A549 (cell line): ENCODE measurements around the gene NDUFS2. TPM values are rescaled to one million over a fixed set of nuclear protein-coding genes. Genes with fewer than 3 reads are reported as not detected.

Experiments
- ATAC-seq, 2 experiments: fragments of 200-7000 bp in 1 of 2; fragments of >200 bp in 1 of 2; cut with Nextera tagmentation in 1 of 2; cut with Tn5 transposase in 1 of 2; 3 replicates each; pipeline versions ENCODE4 v1.8.0 to v1.9.1; 2018 to 2020; ENCODE audit warnings: mild to moderate bottlenecking in 1 of 2, moderate library complexity in 1 of 2
- CTCF ChIA-PET: fragments of 300-600 bp; sonication (Branson Sonifier 250); formaldehyde crosslinking; extraction: SDS; loops from one replicate; lab custom pipeline; 2021; ENCODE audit warnings: antibody characterized with exemption, inconsistent platforms; lab: Yijun Ruan, JAX
- POLR2A ChIA-PET: fragments of 350-600 bp; formaldehyde crosslinking; extraction: SDS; loops from one replicate; lab custom pipeline; 2021; ENCODE audit warnings: antibody characterized with exemption, inconsistent platforms; lab: Yijun Ruan, JAX
- DNase-seq, 2 experiments: peaks; one replicate each; pipeline versions ENCODE4 v3.0.0 to v3.0.0-alpha.2; 2011 to 2016; ENCODE audit warnings: low read depth in 1 of 2, low spot score in 1 of 2
- FAIRE-seq: peaks from 2 replicates; lab custom pipeline; 2011; peaks lifted over from hg19 to GRCh38; lab: Jason Lieb, UNC
- H3K27ac ChIP-seq, 2 experiments: fragments of >200 bp; sonication (Bioruptor Twin); formaldehyde crosslinking; 3 replicates each; pipeline ENCODE4 v1.5.1; 2016 to 2017
- H3K4me1 ChIP-seq: fragments of >200 bp; sonication (Bioruptor Twin); formaldehyde crosslinking; 3 replicates; pipeline ENCODE4 v1.6.1; 2016
- H3K4me2 ChIP-seq: fragments of >200 bp; sonication (Bioruptor Twin); formaldehyde crosslinking; 3 replicates; pipeline ENCODE4 v1.6.1; 2016
- H3K4me3 ChIP-seq: fragments of >200 bp; sonication (Bioruptor Twin); formaldehyde crosslinking; 3 replicates; pipeline ENCODE4 v1.5.1; 2016
- H3K9me3 ChIP-seq: fragments of >200 bp; sonication (Bioruptor Twin); formaldehyde crosslinking; 3 replicates; pipeline ENCODE4 v1.6.1; 2016
- BHLHE40 ChIP-seq: IDR thresholded peaks from 2 replicates; pipeline ENCODE4 v1.6.1; 2012; ENCODE audit warnings: low read depth, low read length, inconsistent platforms
- CBX8 ChIP-seq: fragments of 200-600 bp; sonication (generic); IDR thresholded peaks from 2 replicates; pipeline ENCODE4 v1.6.1; 2016
- CHD2 ChIP-seq: fragments of 150-350 bp; IDR thresholded peaks from 2 replicates; pipeline ENCODE4 v1.6.1; 2014; ENCODE audit warnings: low read length; ENCODE audit not compliant: partially characterized antibody
- CTCF ChIP-seq: fragments of >200 bp; sonication (Bioruptor Twin); formaldehyde crosslinking; IDR thresholded peaks from 3 replicates; pipeline ENCODE4 v1.5.1; 2016
- E2F6 ChIP-seq: IDR thresholded peaks from 2 replicates; pipeline ENCODE4 v1.6.1; 2012; ENCODE audit warnings: low read depth, borderline replicate concordance
- EHF ChIP-seq: fragments of 250-450 bp; sonication (Bioruptor Pico); IDR thresholded peaks from 2 replicates; pipeline ENCODE4 v1.5.0; 2020; ENCODE audit warnings: mild to moderate bottlenecking
- GATA3 ChIP-seq: IDR thresholded peaks from 2 replicates; pipeline ENCODE4 v1.6.1; 2012; ENCODE audit warnings: borderline replicate concordance
- HDAC2 ChIP-seq: fragments of 200-600 bp; sonication (generic); IDR thresholded peaks from 2 replicates; pipeline ENCODE4 v1.6.1; 2016
- HOXB13 ChIP-seq: fragments of 250-450 bp; sonication (Bioruptor Pico); IDR thresholded peaks from 2 replicates; pipeline ENCODE4 v1.5.0; 2020; ENCODE audit warnings: low read depth, mild to moderate bottlenecking, moderate library complexity
- JUN ChIP-seq, 2 experiments: fragments of >200 bp; sonication (Bioruptor Twin); formaldehyde crosslinking; IDR thresholded peaks; 2 replicates in 1 of 2; 3 replicates in 1 of 2; pipeline ENCODE4 v1.6.1; 2016 to 2017
- JUNB ChIP-seq: fragments of >200 bp; sonication (Bioruptor Twin); formaldehyde crosslinking; IDR thresholded peaks from 2 replicates; pipeline ENCODE4 v1.6.1; 2016
- KDM5A ChIP-seq: fragments of 200-600 bp; sonication (generic); IDR thresholded peaks from 2 replicates; pipeline ENCODE4 v1.6.1; 2016; ENCODE audit warnings: antibody characterized with exemption, mild to moderate bottlenecking
- MAFK ChIP-seq: fragments of 450-650 bp; IDR thresholded peaks from 2 replicates; pipeline ENCODE4 v1.6.1; 2014; ENCODE audit not compliant: partially characterized antibody
- MAX ChIP-seq: IDR thresholded peaks from 2 replicates; pipeline ENCODE4 v1.6.1; 2012
- MYC ChIP-seq: IDR thresholded peaks from 2 replicates; pipeline ENCODE4 v1.6.1; 2012; ENCODE audit warnings: mild to moderate bottlenecking, inconsistent platforms, low read length, improper control_type of control experiment, borderline replicate concordance
- NFE2L2 ChIP-seq: fragments of 150-350 bp; conservative IDR thresholded peaks from 2 replicates; pipeline ENCODE4 v1.6.1; 2014; ENCODE audit warnings: low read length
- NR3C1 ChIP-seq: fragments of >200 bp; sonication (Bioruptor Twin); formaldehyde crosslinking; IDR thresholded peaks from 3 replicates; pipeline ENCODE4 v1.6.1; 2017
- PBX3 ChIP-seq: IDR thresholded peaks from 2 replicates; pipeline ENCODE4 v1.6.1; 2012
- POLR2A ChIP-seq: IDR thresholded peaks from 2 replicates; pipeline ENCODE4 v1.6.1; 2012; ENCODE audit warnings: mild to moderate bottlenecking, low read length
- POLR2AphosphoS2 ChIP-seq: conservative IDR thresholded peaks from 2 replicates; pipeline ENCODE4 v1.6.1; 2012; ENCODE audit warnings: low read length, improper control_type of control experiment, inconsistent platforms
- REST ChIP-seq: fragments of 200-600 bp; sonication (generic); IDR thresholded peaks from 2 replicates; pipeline ENCODE4 v1.6.1; 2016; ENCODE audit warnings: antibody characterized with exemption, mild to moderate bottlenecking, moderate library complexity
- RFX5 ChIP-seq: fragments of 450-650 bp; IDR thresholded peaks from 2 replicates; pipeline ENCODE4 v1.7.1; 2014; ENCODE audit warnings: antibody characterized with exemption, mild to moderate bottlenecking, moderate library complexity
- TFCP2L1 ChIP-seq: fragments of 250-450 bp; sonication (Bioruptor Pico); IDR thresholded peaks from 2 replicates; pipeline ENCODE4 v1.5.0; 2021; ENCODE audit warnings: mild to moderate bottlenecking
- USF2 ChIP-seq: fragments of 450-650 bp; IDR thresholded peaks from 2 replicates; pipeline ENCODE4 v1.6.1; 2014; ENCODE audit warnings: antibody characterized with exemption
- ZSCAN20 ChIP-seq: fragments of 250-450 bp; sonication (Bioruptor Pico); IDR thresholded peaks from 2 replicates; pipeline ENCODE4 v1.8.0; 2022; ENCODE audit warnings: mild to moderate bottlenecking, moderate library complexity
- WGBS: methylation state at CpG from one replicate; pipeline ENCODE4 v1.1.6; 2017; ENCODE audit errors: missing lambda C conversion rate; 5-methylcytosine and 5-hydroxymethylcytosine counted together
- polyA plus RNA-seq, 4 experiments: library from polyadenylated mRNA; depleted of rRNA in 3 of 4; stranded (reverse); fragments of >200 nt; fragmentation: RNase III in 1 of 4; extraction: RNeasy Plus Mini Kit Qiagen cat#74134 plus additional on column Dnase treatment in 1 of 4; gene quantifications; 2 replicates in 3 of 4; 3 replicates in 1 of 4; pipeline ENCODE4 v1.2.3, GENCODE V29; 2011 to 2017

NDUFS2 gene
- polyA plus RNA-seq, 2 of the 4 experiments (the other 2 are of a cell fraction): 142 to 144 TPM

- 61% methylated on average over 14 of the region's 14 CpGs for whole genome bisulfite sequencing
- ATAC-seq: no peak
- Histone ChIP-seq H3K4me3 (peak overlapping the region; percentile 62), H3K4me2 (peak overlapping the region; percentile 99), H3K4me1 (peaks cover 20% of the 10 kb centered on the region), H3K9me3 (no peaks in the 10 kb centered on the region), H3K27ac (peak overlapping the region in 1 of 2 experiments; percentile 73; a peak in 4 of 6 replicates)
- TF ChIP-seq EHF (CRISPR knock-in tag) (no peak), NFE2L2 (no peak), BHLHE40 (no peak), TFCP2L1 (no peak), CBX8 (no peak)
- no peak for FAIRE-seq
- ChIA-PET CTCF (interaction anchor here (0.6 to 5.5 kb wide), 18 partner anchors 10 to 222 kb away, joined by 3 to 59 read pairs (median 7); partner anchors contain the start of genes DEDD, NECTIN4 and UFC1), POLR2A (interaction anchor here (0.6 to 2.8 kb wide), 8 partner anchors 7 to 119 kb away, joined by 3 to 25 read pairs (median 6); partner anchors contain the start of genes B4GALT3, NDUFS2, UFC1 and USF1)
- no peak for DNase-seq
Observed at GRCh38 chr1:161164901-161165610, 37.1 kb upstream of the NDUFS2 start.

- ATAC-seq (peak; percentile 95 to 97), FAIRE-seq (no peak), DNase-seq (peak; percentile 97 to 99)
- TF ChIP-seq HOXB13 (0 out of 2 replicates have a peak, but pooled peaks have one; percentile 42), HDAC2 (no peak), RFX5 (0 out of 2 replicates have a peak, but pooled peaks have one; percentile 6), KDM5A (peak; percentile 23; the same call in 1 of the 2 replicates), E2F6 (peak; percentile 80; the same call in 1 of the 2 replicates), ZSCAN20 (CRISPR knock-in tag) (no peak), POLR2AphosphoS2 (no peak), MAX (peak; percentile 91), CHD2 (peak; percentile 85), POLR2A (peak; percentile 70), MAFK (no peak), PBX3 (peak; percentile 69; the same call in 1 of the 2 replicates), MYC (no peak), REST (peak; percentile 82), CTCF (peak; percentile 66), GATA3 (peak; percentile 21; the same call in 1 of the 2 replicates), NR3C1 (no peak), JUNB (no peak), JUN (IDR thresholded peaks at IDR 0.05) (peak; percentile 29 to 63; a peak in 2 of 5 replicates), USF2 (peak; percentile 75), TFCP2L1 (peak; percentile 63; the same call in 1 of the 2 replicates)
- Histone ChIP-seq H3K27ac (peak within 1 kb of the TSS; percentile 77 to 92), H3K4me1 (peaks cover 16% of the 10 kb centered on the region), H3K9me3 (no peaks in the 10 kb centered on the region), H3K4me2 (peak within 1 kb of the TSS; percentile 99), H3K4me3 (peak within 1 kb of the TSS; percentile 62)
- POLR2A ChIA-PET: interaction anchor here (0.6 to 2.8 kb wide), 11 partner anchors 8 to 224 kb away, joined by 3 to 25 read pairs (median 4); partner anchors contain the start of genes B4GALT3, NDUFS2, UFC1 and USF1
- under 1% methylated on average over 50 of the region's 54 CpGs for WGBS
- CTCF ChIA-PET: interaction anchor here (0.6 to 5.5 kb wide), 27 partner anchors 10 to 973 kb away, joined by 3 to 59 read pairs (median 4); partner anchors contain the start of genes DEDD, NECTIN4 and UFC1
Observed at GRCh38 chr1:161165742-161166668, 36.2 kb upstream of the NDUFS2 start, which contains the start of gene PPOX. TSS of gene PPOX (plus strand) at chr1:161166426. CDS start at chr1:161166848, 422 bp downstream.
